ENCODE results near the gene MLLT3.

DNA sequence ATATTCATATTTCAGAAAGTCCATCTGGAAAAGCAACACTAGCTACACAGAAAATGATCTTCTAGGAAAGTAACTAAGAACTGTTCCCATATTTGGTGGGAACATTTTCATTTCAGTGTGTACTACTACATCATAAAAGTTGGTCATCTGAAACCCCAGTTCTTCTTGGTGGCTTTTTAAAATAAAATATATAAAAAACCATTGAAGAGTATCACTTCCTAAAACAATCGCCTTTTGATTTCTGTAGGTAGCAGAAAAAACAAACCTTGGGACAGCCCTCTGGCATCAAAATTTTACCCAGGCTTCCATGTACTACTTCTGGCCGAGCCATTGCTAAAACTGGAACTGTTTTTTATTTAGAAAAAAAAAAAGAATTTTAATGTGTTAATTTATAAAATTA, 158.5 kb downstream of the MLLT3 start:
- TF ChIP-seq, protein P1, sequence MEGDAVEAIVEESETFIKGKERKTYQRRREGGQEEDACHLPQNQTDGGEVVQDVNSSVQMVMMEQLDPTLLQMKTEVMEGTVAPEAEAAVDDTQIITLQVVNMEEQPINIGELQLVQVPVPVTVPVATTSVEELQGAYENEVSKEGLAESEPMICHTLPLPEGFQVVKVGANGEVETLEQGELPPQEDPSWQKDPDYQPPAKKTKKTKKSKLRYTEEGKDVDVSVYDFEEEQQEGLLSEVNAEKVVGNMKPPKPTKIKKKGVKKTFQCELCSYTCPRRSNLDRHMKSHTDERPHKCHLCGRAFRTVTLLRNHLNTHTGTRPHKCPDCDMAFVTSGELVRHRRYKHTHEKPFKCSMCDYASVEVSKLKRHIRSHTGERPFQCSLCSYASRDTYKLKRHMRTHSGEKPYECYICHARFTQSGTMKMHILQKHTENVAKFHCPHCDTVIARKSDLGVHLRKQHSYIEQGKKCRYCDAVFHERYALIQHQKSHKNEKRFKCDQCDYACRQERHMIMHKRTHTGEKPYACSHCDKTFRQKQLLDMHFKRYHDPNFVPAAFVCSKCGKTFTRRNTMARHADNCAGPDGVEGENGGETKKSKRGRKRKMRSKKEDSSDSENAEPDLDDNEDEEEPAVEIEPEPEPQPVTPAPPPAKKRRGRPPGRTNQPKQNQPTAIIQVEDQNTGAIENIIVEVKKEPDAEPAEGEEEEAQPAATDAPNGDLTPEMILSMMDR (IDR thresholded peaks at IDR 0.05; ENCODE audit: control extremely low read depth in 1 of 3, insufficient read depth in 1 of 3, low read depth in 1 of 3, low read length in 3 of 3) = no peak
- TF ChIP-seq SP4 (IDR thresholded peaks at IDR 0.05; ENCODE audit: low read length) (no peak), KDM1A (IDR thresholded peaks at IDR 0.05; ENCODE audit: borderline replicate concordance, low read length) (no peak)

Measured in H1 (cell line).